ENCODE measurements around the gene SHROOM4. TPM values are rescaled to one million over a fixed set of nuclear protein-coding genes. Genes with fewer than 3 reads are reported as not detected.

The SHROOM4 gene
- total and polyA plus RNA-seq, 2 experiments from 2014 or later, result 1.9 to 8.5 TPM

DNA sequence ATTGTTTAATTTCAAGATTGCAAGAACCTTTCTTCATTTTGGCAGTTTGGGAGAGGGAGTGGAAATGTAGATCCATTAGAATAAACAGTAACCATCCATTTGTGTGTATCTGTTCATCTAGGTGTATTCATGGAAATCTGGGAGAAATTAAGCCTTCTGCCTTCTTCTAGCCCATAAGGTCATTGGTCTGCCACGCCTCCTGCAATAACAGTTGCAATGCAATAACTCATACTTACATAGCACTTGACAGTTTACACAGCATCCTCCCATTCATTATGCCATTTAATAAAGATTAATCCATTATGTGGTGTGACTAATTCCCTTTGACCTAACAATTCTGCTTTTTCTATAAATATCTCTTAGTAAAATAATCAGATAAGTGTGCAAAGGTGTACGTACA is 42.6 kb downstream of the SHROOM4 start:
- no peak for ATAC-seq

More for the DNA sequence above, 42.6 kb downstream of the SHROOM4 start:
- Histone ChIP-seq H3K36me3 (ENCODE audit: insufficient read depth) (no peaks in the 10 kb centered on the region), H3K27me3 (ENCODE audit: insufficient read depth) (no peaks in the 10 kb centered on the region), H3F3A (replicated peaks; ENCODE audit: low read depth) (no peaks in the 10 kb centered on the region), H3K4me2 (no peak overlapping the region), H4K20me1 (replicated peaks; ENCODE audit: insufficient read depth) (no peaks in the 10 kb centered on the region), H3K27ac (ENCODE audit: low read depth) (no peak overlapping the region), H3K4me3 (no peak overlapping the region), H3K79me2 (replicated peaks; ENCODE audit: insufficient read depth) (no peaks in the 10 kb centered on the region), H3K4me1 (ENCODE audit: insufficient read depth) (no peaks in the 10 kb centered on the region), H3K9me2 (ENCODE audit: insufficient read depth) (no peaks in the 10 kb centered on the region), H2AFZ (no peak overlapping the region)
- TF ChIP-seq, protein P1, sequence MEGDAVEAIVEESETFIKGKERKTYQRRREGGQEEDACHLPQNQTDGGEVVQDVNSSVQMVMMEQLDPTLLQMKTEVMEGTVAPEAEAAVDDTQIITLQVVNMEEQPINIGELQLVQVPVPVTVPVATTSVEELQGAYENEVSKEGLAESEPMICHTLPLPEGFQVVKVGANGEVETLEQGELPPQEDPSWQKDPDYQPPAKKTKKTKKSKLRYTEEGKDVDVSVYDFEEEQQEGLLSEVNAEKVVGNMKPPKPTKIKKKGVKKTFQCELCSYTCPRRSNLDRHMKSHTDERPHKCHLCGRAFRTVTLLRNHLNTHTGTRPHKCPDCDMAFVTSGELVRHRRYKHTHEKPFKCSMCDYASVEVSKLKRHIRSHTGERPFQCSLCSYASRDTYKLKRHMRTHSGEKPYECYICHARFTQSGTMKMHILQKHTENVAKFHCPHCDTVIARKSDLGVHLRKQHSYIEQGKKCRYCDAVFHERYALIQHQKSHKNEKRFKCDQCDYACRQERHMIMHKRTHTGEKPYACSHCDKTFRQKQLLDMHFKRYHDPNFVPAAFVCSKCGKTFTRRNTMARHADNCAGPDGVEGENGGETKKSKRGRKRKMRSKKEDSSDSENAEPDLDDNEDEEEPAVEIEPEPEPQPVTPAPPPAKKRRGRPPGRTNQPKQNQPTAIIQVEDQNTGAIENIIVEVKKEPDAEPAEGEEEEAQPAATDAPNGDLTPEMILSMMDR (conservative IDR thresholded peaks at IDR 0.05; ENCODE audit: low read depth in 2 of 2), result no peak
- TF ChIP-seq JUNB (IDR thresholded peaks at IDR 0.05; ENCODE audit: unreplicated experiment) (no peak), ZNF114 (CRISPR knock-in tag; IDR thresholded peaks at IDR 0.05) (no peak), STAT1 (IDR thresholded peaks at IDR 0.05; ENCODE audit: unreplicated experiment) (no peak), REST (IDR thresholded peaks at IDR 0.05; ENCODE audit: unreplicated experiment) (no peak), POLR2AphosphoS5 (IDR thresholded peaks at IDR 0.05; ENCODE audit: low read depth) (no peak), NANOG (IDR thresholded peaks at IDR 0.05; ENCODE audit: borderline replicate concordance) (no peak), EZH2phosphoT487 (IDR thresholded peaks at IDR 0.05; ENCODE audit: unreplicated experiment) (no peak), EZH2 (IDR thresholded peaks at IDR 0.05; ENCODE audit: low read depth, unreplicated experiment) (no peak), ZNF331 (CRISPR knock-in tag; IDR thresholded peaks at IDR 0.05; ENCODE audit: low read depth) (no peak), CREB1 (CRISPR knock-in tag; IDR thresholded peaks at IDR 0.05; ENCODE audit: low read depth) (no peak)
- TF ChIP-seq, protein P2, sequence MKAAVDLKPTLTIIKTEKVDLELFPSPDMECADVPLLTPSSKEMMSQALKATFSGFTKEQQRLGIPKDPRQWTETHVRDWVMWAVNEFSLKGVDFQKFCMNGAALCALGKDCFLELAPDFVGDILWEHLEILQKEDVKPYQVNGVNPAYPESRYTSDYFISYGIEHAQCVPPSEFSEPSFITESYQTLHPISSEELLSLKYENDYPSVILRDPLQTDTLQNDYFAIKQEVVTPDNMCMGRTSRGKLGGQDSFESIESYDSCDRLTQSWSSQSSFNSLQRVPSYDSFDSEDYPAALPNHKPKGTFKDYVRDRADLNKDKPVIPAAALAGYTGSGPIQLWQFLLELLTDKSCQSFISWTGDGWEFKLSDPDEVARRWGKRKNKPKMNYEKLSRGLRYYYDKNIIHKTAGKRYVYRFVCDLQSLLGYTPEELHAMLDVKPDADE (IDR thresholded peaks at IDR 0.05), result no peak
- TF ChIP-seq, protein P3, sequence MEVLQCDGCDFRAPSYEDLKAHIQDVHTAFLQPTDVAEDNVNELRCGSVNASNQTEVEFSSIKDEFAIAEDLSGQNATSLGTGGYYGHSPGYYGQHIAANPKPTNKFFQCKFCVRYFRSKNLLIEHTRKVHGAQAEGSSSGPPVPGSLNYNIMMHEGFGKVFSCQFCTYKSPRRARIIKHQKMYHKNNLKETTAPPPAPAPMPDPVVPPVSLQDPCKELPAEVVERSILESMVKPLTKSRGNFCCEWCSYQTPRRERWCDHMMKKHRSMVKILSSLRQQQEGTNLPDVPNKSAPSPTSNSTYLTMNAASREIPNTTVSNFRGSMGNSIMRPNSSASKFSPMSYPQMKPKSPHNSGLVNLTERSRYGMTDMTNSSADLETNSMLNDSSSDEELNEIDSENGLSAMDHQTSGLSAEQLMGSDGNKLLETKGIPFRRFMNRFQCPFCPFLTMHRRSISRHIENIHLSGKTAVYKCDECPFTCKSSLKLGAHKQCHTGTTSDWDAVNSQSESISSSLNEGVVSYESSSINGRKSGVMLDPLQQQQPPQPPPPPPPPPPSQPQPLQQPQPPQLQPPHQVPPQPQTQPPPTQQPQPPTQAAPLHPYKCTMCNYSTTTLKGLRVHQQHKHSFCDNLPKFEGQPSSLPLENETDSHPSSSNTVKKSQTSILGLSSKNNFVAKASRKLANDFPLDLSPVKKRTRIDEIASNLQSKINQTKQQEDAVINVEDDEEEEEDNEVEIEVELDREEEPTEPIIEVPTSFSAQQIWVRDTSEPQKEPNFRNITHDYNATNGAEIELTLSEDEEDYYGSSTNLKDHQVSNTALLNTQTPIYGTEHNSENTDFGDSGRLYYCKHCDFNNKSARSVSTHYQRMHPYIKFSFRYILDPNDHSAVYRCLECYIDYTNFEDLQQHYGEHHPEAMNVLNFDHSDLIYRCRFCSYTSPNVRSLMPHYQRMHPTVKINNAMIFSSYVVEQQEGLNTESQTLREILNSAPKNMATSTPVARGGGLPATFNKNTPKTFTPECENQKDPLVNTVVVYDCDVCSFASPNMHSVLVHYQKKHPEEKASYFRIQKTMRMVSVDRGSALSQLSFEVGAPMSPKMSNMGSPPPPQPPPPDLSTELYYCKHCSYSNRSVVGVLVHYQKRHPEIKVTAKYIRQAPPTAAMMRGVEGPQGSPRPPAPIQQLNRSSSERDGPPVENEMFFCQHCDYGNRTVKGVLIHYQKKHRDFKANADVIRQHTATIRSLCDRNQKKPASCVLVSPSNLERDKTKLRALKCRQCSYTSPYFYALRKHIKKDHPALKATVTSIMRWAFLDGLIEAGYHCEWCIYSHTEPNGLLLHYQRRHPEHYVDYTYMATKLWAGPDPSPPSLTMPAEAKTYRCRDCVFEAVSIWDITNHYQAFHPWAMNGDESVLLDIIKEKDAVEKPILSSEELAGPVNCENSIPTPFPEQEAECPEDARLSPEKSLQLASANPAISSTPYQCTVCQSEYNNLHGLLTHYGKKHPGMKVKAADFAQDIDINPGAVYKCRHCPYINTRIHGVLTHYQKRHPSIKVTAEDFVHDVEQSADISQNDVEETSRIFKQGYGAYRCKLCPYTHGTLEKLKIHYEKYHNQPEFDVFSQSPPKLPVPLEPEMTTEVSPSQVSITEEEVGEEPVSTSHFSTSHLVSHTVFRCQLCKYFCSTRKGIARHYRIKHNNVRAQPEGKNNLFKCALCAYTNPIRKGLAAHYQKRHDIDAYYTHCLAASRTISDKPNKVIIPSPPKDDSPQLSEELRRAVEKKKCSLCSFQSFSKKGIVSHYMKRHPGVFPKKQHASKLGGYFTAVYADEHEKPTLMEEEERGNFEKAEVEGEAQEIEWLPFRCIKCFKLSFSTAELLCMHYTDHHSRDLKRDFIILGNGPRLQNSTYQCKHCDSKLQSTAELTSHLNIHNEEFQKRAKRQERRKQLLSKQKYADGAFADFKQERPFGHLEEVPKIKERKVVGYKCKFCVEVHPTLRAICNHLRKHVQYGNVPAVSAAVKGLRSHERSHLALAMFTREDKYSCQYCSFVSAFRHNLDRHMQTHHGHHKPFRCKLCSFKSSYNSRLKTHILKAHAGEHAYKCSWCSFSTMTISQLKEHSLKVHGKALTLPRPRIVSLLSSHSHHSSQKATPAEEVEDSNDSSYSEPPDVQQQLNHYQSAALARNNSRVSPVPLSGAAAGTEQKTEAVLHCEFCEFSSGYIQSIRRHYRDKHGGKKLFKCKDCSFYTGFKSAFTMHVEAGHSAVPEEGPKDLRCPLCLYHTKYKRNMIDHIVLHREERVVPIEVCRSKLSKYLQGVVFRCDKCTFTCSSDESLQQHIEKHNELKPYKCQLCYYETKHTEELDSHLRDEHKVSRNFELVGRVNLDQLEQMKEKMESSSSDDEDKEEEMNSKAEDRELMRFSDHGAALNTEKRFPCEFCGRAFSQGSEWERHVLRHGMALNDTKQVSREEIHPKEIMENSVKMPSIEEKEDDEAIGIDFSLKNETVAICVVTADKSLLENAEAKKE (CRISPR knock-in tag; IDR thresholded peaks at IDR 0.05), result no peak
- DNase-seq (ENCODE audit: low spot score), result no peak
- H3K27ac Mint-ChIP-seq, result no peak overlapping the region
- no peak overlapping the region for H3K4me3 Mint-ChIP-seq
- peaks cover 29% of the 10 kb centered on the region for H3K4me1 Mint-ChIP-seq
- no peaks in the 10 kb centered on the region for H3K27me3 Mint-ChIP-seq (ENCODE audit: insufficient read depth, low read depth, poor library complexity)
- no peaks in the 10 kb centered on the region for H3K36me3 Mint-ChIP-seq (ENCODE audit: low read depth)
- no peaks in the 10 kb centered on the region for H3K9me3 Mint-ChIP-seq
